H9 (cell line): ENCODE data around the gene CD180. TPM values are rescaled to one million over a fixed set of nuclear protein-coding genes. Genes with fewer than 3 reads are reported as not detected.

Experiments used
- DNase-seq: peaks from one replicate; pipeline ENCODE4 v3.0.0-alpha.2; 2017
- H2AFZ ChIP-seq: one replicate; pipeline ENCODE4 v1.6.1; 2013; ENCODE audit warnings: mild to moderate bottlenecking, low read length, control low read depth, moderate library complexity
- H2AK5ac ChIP-seq: 2 replicates; pipeline ENCODE4 v1.6.1; 2013; ENCODE audit warnings: low read length, control low read depth, mixed read lengths; ENCODE audit not compliant: insufficient read length
- H2BK120ac ChIP-seq: one replicate; pipeline ENCODE4 v1.6.1; 2013; ENCODE audit warnings: low read depth, mild to moderate bottlenecking, low read length, control low read depth, inconsistent platforms; ENCODE audit not compliant: poor library complexity, severe bottlenecking
- H2BK12ac ChIP-seq: 2 replicates; pipeline ENCODE4 v1.6.1; 2013; ENCODE audit warnings: low read length, control low read depth, mixed read lengths, low read depth; ENCODE audit not compliant: insufficient read length
- H2BK15ac ChIP-seq: 2 replicates; pipeline ENCODE4 v1.6.1; 2013; ENCODE audit warnings: low read depth, low read length, control low read depth
- H2BK20ac ChIP-seq: one replicate; pipeline ENCODE4 v1.6.1; 2013; ENCODE audit warnings: low read depth, mild to moderate bottlenecking, low read length, control low read depth, inconsistent platforms; ENCODE audit not compliant: poor library complexity, severe bottlenecking
- H2BK5ac ChIP-seq: 2 replicates; pipeline ENCODE4 v1.6.1; 2013; ENCODE audit warnings: low read length, control low read depth, mixed read lengths; ENCODE audit not compliant: insufficient read length
- H3K14ac ChIP-seq: 2 replicates; pipeline ENCODE4 v1.6.1; 2013; ENCODE audit warnings: low read length, control low read depth; ENCODE audit not compliant: insufficient read depth
- H3K18ac ChIP-seq: 2 replicates; pipeline ENCODE4 v1.6.1; 2013; ENCODE audit warnings: low read depth, mild to moderate bottlenecking, mixed read lengths, low read length, control low read depth; ENCODE audit not compliant: insufficient read length
- H3K23ac ChIP-seq: 2 replicates; pipeline ENCODE4 v1.6.1; 2013; ENCODE audit warnings: low read length, control low read depth, mixed read lengths, low read depth; ENCODE audit not compliant: insufficient read length
- H3K23me2 ChIP-seq: 2 replicates; pipeline ENCODE4 v1.6.1; 2013; ENCODE audit warnings: low read depth, mild to moderate bottlenecking, mixed read lengths, low read length, control low read depth; ENCODE audit not compliant: insufficient read length, poor library complexity, severe bottlenecking
- H3K27ac ChIP-seq: 2 replicates; pipeline ENCODE4 v1.5.1; 2013; ENCODE audit warnings: low read length, control low read depth, mixed read lengths, low read depth; ENCODE audit not compliant: insufficient read length
- H3K27me3 ChIP-seq: 2 replicates; pipeline ENCODE4 v1.6.1; 2013; ENCODE audit warnings: low read length, control low read depth, inconsistent platforms; ENCODE audit not compliant: insufficient read depth
- H3K4ac ChIP-seq: 2 replicates; pipeline ENCODE4 v1.6.1; 2013; ENCODE audit warnings: low read depth, mild to moderate bottlenecking, control low read depth, inconsistent platforms, low read length, moderate library complexity
- H3K4me1 ChIP-seq: 2 replicates; pipeline ENCODE4 v1.6.1; 2013; ENCODE audit warnings: low read length, control low read depth, inconsistent platforms; ENCODE audit not compliant: insufficient read depth
- H3K4me2 ChIP-seq: 2 replicates; pipeline ENCODE4 v1.6.1; 2013; ENCODE audit warnings: low read length, control low read depth, mixed read lengths; ENCODE audit not compliant: insufficient read length, insufficient read depth
- H3K56ac ChIP-seq: 2 replicates; pipeline ENCODE4 v1.6.1; 2013; ENCODE audit warnings: low read depth, mild to moderate bottlenecking, mixed read lengths, low read length, control low read depth; ENCODE audit not compliant: insufficient read length
- H3K79me1 ChIP-seq: 2 replicates; pipeline ENCODE4 v1.6.1; 2013; ENCODE audit warnings: low read depth, mild to moderate bottlenecking, moderate library complexity, low read length, control low read depth, inconsistent platforms; ENCODE audit not compliant: insufficient read depth, poor library complexity, severe bottlenecking
- H3K79me2 ChIP-seq: 2 replicates; pipeline ENCODE4 v1.6.1; 2013; ENCODE audit warnings: low read length, control low read depth, inconsistent platforms; ENCODE audit not compliant: insufficient read depth
- H3K9ac ChIP-seq: 2 replicates; pipeline ENCODE4 v1.6.1; 2013; ENCODE audit warnings: low read length, control low read depth, mixed read lengths; ENCODE audit not compliant: insufficient read length; ENCODE audit errors: extremely low read depth
- H3K9me3 ChIP-seq: one replicate; pipeline ENCODE4 v1.6.1; 2013; ENCODE audit warnings: low read depth, low read length, inconsistent platforms; ENCODE audit not compliant: control insufficient read depth
- H3T11ph ChIP-seq: one replicate; pipeline ENCODE4 v1.6.1; 2013; ENCODE audit warnings: mild to moderate bottlenecking, low read length, control low read depth, inconsistent platforms
- H4K20me1 ChIP-seq: one replicate; pipeline ENCODE4 v1.6.1; 2013; ENCODE audit not compliant: control insufficient read depth, insufficient read length, insufficient read depth
- H4K5ac ChIP-seq: 2 replicates; pipeline ENCODE4 v1.6.1; 2013; ENCODE audit warnings: low read depth, mild to moderate bottlenecking, mixed read lengths, low read length, control low read depth; ENCODE audit not compliant: insufficient read length
- H4K8ac ChIP-seq: replicated peaks from 2 replicates; pipeline ENCODE4 v1.6.1; 2013; ENCODE audit warnings: low read length, control low read depth, mixed read lengths, low read depth; ENCODE audit not compliant: insufficient read length
- H4K91ac ChIP-seq: 2 replicates; pipeline ENCODE4 v1.6.1; 2013; ENCODE audit warnings: low read depth, mild to moderate bottlenecking, moderate library complexity, mixed read lengths, low read length, control low read depth; ENCODE audit not compliant: insufficient read length
- H3K27ac Mint-ChIP-seq, 3 experiments: 2 replicates in 2 of 3; 3 replicates in 1 of 3; pipeline ENCODE4 v1.8.0; 2020 to 2021; ENCODE audit warnings: mixed read lengths in 3 of 3, mild to moderate bottlenecking in 1 of 3, moderate library complexity in 1 of 3
- H3K27me3 Mint-ChIP-seq: 2 replicates; pipeline ENCODE4 v1.8.0; 2021; ENCODE audit warnings: low read depth, mild to moderate bottlenecking, moderate library complexity, mixed read lengths
- H3K36me3 Mint-ChIP-seq, 3 experiments: 2 replicates in 2 of 3; 3 replicates in 1 of 3; pipeline ENCODE4 v1.8.0; 2020 to 2021; ENCODE audit warnings: low read depth in 3 of 3, mixed read lengths in 3 of 3; ENCODE audit not compliant: insufficient read depth in 1 of 3
- H3K4me1 Mint-ChIP-seq, 2 experiments: 2 replicates each; pipeline ENCODE4 v1.8.0; 2020; ENCODE audit warnings: mixed read lengths in 2 of 2
- H3K4me3 Mint-ChIP-seq, 2 experiments: 2 replicates in 1 of 2; 3 replicates in 1 of 2; pipeline ENCODE4 v1.8.0; 2020 to 2021; ENCODE audit warnings: mild to moderate bottlenecking in 2 of 2, mixed read lengths in 2 of 2, moderate library complexity in 1 of 2
- H3K9me3 Mint-ChIP-seq, 2 experiments: 2 replicates in 1 of 2; 3 replicates in 1 of 2; pipeline ENCODE4 v1.8.0; 2020; ENCODE audit warnings: mild to moderate bottlenecking in 2 of 2, mixed read lengths in 2 of 2, moderate library complexity in 1 of 2
- WGBS: extraction: QIAGEN DNeasy Blood & Tissue Kit; methylation state at CpG from one replicate; pipeline ENCODE4 v1.1.7; 2013; ENCODE audit warnings: missing lambda C conversion rate, low lambda C conversion rate, mixed read lengths; ENCODE audit not compliant: insufficient read length; ENCODE audit errors: extremely low coverage; 5-methylcytosine and 5-hydroxymethylcytosine counted together
- total RNA-seq: library from RNA; stranded (reverse); gene quantifications from 2 replicates; pipeline ENCODE4 v1.2.1, GENCODE V29; 2021
- TF ChIP-seq, protein P1 (sequence below): fragments of 200-600 bp; sonication (generic); conservative IDR thresholded peaks from 3 replicates; pipeline ENCODE4 v1.8.0; 2021; ENCODE audit warnings: antibody characterized with exemption, mild to moderate bottlenecking

CD180 gene
- total RNA-seq, 1 experiment from 2014 or later = not detected

DNA sequence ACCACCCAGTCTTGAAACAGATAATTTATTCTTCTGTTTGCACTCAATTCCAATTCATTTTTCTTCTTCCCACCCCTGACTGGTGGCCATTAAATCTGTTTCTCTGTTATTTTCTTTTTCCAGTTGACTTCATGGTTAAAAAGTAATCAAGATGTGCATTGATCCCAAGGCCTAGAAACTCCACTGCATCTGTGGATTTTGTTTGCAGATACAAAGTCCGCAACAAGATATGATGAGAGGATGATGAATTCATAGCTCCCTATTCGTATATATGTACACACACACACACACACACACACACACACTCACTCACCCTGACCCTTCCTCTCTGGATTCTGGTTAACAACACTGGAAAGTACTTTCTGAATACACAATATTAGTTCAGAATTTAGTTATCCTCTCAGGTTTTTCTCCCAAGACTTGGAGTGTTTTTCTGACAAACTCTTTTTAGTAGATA lies 52.4 kb downstream of the CD180 start:
- H2BK20ac ChIP-seq = no peak overlapping the region
- no peak overlapping the region for H3T11ph ChIP-seq
- H3K36me3 Mint-ChIP-seq = peaks cover 0 to 5% (median 4%) of the 10 kb centered on the region in 3 experiments; a peak in 3 of 7 replicates
- H2AFZ ChIP-seq = no peak overlapping the region
- no peaks in the 10 kb centered on the region for H3K4me1 ChIP-seq
- H3K27ac ChIP-seq = no peak overlapping the region
- no peak overlapping the region for H3K14ac ChIP-seq
- DNase-seq = no peak
- no peak overlapping the region for H3K23ac ChIP-seq
- no peak overlapping the region for H3K56ac ChIP-seq
- H3K27me3 Mint-ChIP-seq = no peaks in the 10 kb centered on the region
- H2BK120ac ChIP-seq = no peak overlapping the region
- H3K4me1 Mint-ChIP-seq = peaks cover 0 to 4% of the 10 kb centered on the region in 2 experiments; a peak in 1 of 4 replicates
- H3K18ac ChIP-seq = no peak overlapping the region
- H4K5ac ChIP-seq = no peak overlapping the region
- H3K4ac ChIP-seq = no peak overlapping the region
- no peaks in the 10 kb centered on the region for H4K20me1 ChIP-seq
- no peak overlapping the region for H3K4me2 ChIP-seq
- no peaks in the 10 kb centered on the region for H3K23me2 ChIP-seq
- no CpG with 5 or more reads among the region's 2 CpGs for WGBS
- no peak overlapping the region for H2AK5ac ChIP-seq
- H3K4me3 Mint-ChIP-seq = no peak overlapping the region
- no peak overlapping the region for H2BK5ac ChIP-seq
- no peak overlapping the region for H4K8ac ChIP-seq
- no peak overlapping the region for H3K9ac ChIP-seq
- no peaks in the 10 kb centered on the region for H3K9me3 ChIP-seq
- H3K27me3 ChIP-seq = no peaks in the 10 kb centered on the region
- no peaks in the 10 kb centered on the region for H3K79me2 ChIP-seq
- H3K27ac Mint-ChIP-seq = no peak overlapping the region
- no peak overlapping the region for H4K91ac ChIP-seq
- no peak overlapping the region for H2BK15ac ChIP-seq
- H2BK12ac ChIP-seq = no peak overlapping the region
- TF ChIP-seq, protein P1, sequence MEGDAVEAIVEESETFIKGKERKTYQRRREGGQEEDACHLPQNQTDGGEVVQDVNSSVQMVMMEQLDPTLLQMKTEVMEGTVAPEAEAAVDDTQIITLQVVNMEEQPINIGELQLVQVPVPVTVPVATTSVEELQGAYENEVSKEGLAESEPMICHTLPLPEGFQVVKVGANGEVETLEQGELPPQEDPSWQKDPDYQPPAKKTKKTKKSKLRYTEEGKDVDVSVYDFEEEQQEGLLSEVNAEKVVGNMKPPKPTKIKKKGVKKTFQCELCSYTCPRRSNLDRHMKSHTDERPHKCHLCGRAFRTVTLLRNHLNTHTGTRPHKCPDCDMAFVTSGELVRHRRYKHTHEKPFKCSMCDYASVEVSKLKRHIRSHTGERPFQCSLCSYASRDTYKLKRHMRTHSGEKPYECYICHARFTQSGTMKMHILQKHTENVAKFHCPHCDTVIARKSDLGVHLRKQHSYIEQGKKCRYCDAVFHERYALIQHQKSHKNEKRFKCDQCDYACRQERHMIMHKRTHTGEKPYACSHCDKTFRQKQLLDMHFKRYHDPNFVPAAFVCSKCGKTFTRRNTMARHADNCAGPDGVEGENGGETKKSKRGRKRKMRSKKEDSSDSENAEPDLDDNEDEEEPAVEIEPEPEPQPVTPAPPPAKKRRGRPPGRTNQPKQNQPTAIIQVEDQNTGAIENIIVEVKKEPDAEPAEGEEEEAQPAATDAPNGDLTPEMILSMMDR = no peak
- H3K9me3 Mint-ChIP-seq = no peaks in the 10 kb centered on the region
- H3K79me1 ChIP-seq = no peaks in the 10 kb centered on the region
